Kidney epithelial cell (primary cell): ENCODE measurements around the gene MAP3K4. TPM values are rescaled to one million over a fixed set of nuclear protein-coding genes. Genes with fewer than 3 reads are reported as not detected.

ENCODE experiments used
- DNase-seq: peaks from one replicate; pipeline ENCODE4 v3.0.0-alpha.2; 2010; ENCODE audit warnings: low read depth
- H3K27me3 ChIP-seq: 2 replicates; pipeline ENCODE4 v1.6.0; 2011; ENCODE audit warnings: low read length; ENCODE audit not compliant: control insufficient read depth, insufficient read depth
- H3K36me3 ChIP-seq: 2 replicates; pipeline ENCODE4 v1.5.1; 2011; ENCODE audit warnings: low read length; ENCODE audit not compliant: control insufficient read depth, insufficient read depth
- H3K4me3 ChIP-seq: 2 replicates; pipeline ENCODE4 v1.5.1; 2011; ENCODE audit warnings: low read depth, mild to moderate bottlenecking, control low read depth, low read length
- total RNA-seq: library from RNA; depleted of rRNA; stranded (reverse); fragments of >200 nt; gene quantifications from 2 replicates; pipeline ENCODE4 v1.2.3, GENCODE V29; 2015
- TF ChIP-seq, protein P1 (sequence below): IDR thresholded peaks from 2 replicates; pipeline ENCODE4 v1.5.1; 2011; ENCODE audit warnings: mild to moderate bottlenecking, moderate library complexity, low read length, control low read depth, inconsistent platforms; ENCODE audit not compliant: insufficient read depth, poor library complexity, severe bottlenecking

MAP3K4 gene
- total RNA-seq, 1 donor from 2014 or later, result 22.5 TPM

DNA sequence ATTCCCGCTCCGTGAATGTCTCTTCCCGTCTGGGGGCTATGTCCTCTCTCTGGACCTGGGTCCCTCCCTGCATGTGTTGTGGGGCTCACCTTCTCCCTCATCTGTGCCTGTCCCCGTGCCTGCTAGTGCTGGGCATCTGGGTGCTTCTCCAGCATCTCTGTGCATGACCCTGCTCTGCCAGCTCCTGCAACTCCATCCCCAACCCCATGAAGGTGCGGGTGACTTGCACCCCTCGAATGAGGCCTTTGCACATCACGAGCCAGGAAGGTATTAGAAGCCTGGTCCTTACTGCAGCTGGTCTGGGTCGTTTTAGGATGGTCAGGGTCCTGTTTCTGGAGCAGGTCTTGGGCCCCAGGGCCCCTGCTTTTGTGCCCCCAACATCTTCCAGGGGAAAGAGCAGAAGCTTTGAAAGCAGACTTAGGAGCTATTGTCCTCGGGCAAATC is 172.6 kb downstream of the MAP3K4 start:
- Histone ChIP-seq H3K4me3 (no peak overlapping the region), H3K27me3 (no peaks in the 10 kb centered on the region), H3K36me3 (no peaks in the 10 kb centered on the region)
- no peak for DNase-seq
- TF ChIP-seq, protein P1, sequence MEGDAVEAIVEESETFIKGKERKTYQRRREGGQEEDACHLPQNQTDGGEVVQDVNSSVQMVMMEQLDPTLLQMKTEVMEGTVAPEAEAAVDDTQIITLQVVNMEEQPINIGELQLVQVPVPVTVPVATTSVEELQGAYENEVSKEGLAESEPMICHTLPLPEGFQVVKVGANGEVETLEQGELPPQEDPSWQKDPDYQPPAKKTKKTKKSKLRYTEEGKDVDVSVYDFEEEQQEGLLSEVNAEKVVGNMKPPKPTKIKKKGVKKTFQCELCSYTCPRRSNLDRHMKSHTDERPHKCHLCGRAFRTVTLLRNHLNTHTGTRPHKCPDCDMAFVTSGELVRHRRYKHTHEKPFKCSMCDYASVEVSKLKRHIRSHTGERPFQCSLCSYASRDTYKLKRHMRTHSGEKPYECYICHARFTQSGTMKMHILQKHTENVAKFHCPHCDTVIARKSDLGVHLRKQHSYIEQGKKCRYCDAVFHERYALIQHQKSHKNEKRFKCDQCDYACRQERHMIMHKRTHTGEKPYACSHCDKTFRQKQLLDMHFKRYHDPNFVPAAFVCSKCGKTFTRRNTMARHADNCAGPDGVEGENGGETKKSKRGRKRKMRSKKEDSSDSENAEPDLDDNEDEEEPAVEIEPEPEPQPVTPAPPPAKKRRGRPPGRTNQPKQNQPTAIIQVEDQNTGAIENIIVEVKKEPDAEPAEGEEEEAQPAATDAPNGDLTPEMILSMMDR, result no peak

GRCh38 chr6:161166176-161166575 is 174.6 kb downstream of the MAP3K4 start:
- Histone ChIP-seq H3K27me3 (no peaks in the 10 kb centered on the region), H3K36me3 (no peaks in the 10 kb centered on the region), H3K4me3 (no peak overlapping the region)
- DNase-seq, result no peak
- TF ChIP-seq, protein P1, result no peak

DNA sequence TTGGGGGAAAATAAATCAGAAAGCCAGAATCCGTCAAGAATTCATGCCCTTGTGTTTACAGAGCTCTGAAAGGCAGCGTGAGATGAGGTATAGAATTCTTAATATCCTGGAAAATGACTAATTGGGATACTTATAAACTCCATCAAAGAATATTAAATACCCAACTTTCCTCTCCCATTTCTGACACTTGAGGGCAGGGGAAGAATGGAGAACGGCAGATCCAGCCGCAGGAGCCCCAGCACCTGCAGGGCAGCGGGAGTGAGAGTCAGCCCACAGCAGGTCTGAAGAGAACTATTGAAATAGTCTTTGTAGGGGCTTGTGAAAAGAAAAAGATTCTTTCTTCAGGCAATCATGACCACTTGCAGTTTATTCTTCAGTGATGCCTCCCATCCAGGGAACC is 175.1 kb downstream of the MAP3K4 start:
- TF ChIP-seq, protein P1, result no peak
- DNase-seq, result no peak
- no peaks in the 10 kb centered on the region for H3K36me3 ChIP-seq
- H3K27me3 ChIP-seq, result no peaks in the 10 kb centered on the region
- no peak overlapping the region for H3K4me3 ChIP-seq
